IMR-90 (cell line): Measurements from ENCODE around the gene SLC4A5.

ENCODE experiments used
- BHLHE40 ChIP-seq: fragments of 150-350 bp; IDR thresholded peaks from 2 replicates; pipeline ENCODE4 v1.6.1; 2016; ENCODE audit warnings: mild to moderate bottlenecking, low read depth, low read length
- CEBPB ChIP-seq: IDR thresholded peaks from 2 replicates; pipeline ENCODE4 v1.6.1; 2012; ENCODE audit warnings: low read depth, low read length, improper control_type of control experiment
- CHD1 ChIP-seq: IDR thresholded peaks from 2 replicates; pipeline ENCODE4 v1.6.1; 2012; ENCODE audit warnings: low read depth, low read length, improper control_type of control experiment
- CTCF ChIP-seq: conservative IDR thresholded peaks from 2 replicates; pipeline ENCODE4 v1.5.1; 2012; ENCODE audit warnings: mild to moderate bottlenecking, low read depth, low read length, improper control_type of control experiment
- ELK1 ChIP-seq: fragments of 150-350 bp; IDR thresholded peaks from 2 replicates; pipeline ENCODE4 v1.6.1; 2016; ENCODE audit warnings: low read depth, mild to moderate bottlenecking, low read length, moderate library complexity, borderline replicate concordance
- FOS ChIP-seq: fragments of 150-350 bp; IDR thresholded peaks from 2 replicates; pipeline ENCODE4 v1.6.1; 2016; ENCODE audit warnings: low read depth, low read length
- MAFK ChIP-seq: IDR thresholded peaks from 2 replicates; pipeline ENCODE4 v1.6.1; 2012; ENCODE audit warnings: low read depth, low read length, improper control_type of control experiment
- MXI1 ChIP-seq: IDR thresholded peaks from 2 replicates; pipeline ENCODE4 v1.6.1; 2012; ENCODE audit warnings: low read depth, mild to moderate bottlenecking, low read length, moderate library complexity, borderline replicate concordance
- POLR2A ChIP-seq: IDR thresholded peaks from 2 replicates; pipeline ENCODE4 v1.6.1; 2012; ENCODE audit warnings: mild to moderate bottlenecking, low read depth, low read length
- RAD21 ChIP-seq: IDR thresholded peaks from 2 replicates; pipeline ENCODE4 v1.6.1; 2012; ENCODE audit warnings: low read length, improper control_type of control experiment
- RCOR1 ChIP-seq: IDR thresholded peaks from 2 replicates; pipeline ENCODE4 v1.6.1; 2012; ENCODE audit warnings: mild to moderate bottlenecking, low read length, improper control_type of control experiment; ENCODE audit not compliant: insufficient replicate concordance
- SMC3 ChIP-seq: fragments of 150-350 bp; IDR thresholded peaks from 2 replicates; pipeline ENCODE4 v1.6.1; 2016; ENCODE audit warnings: low read depth, mild to moderate bottlenecking, antibody characterized with exemption, low read length, moderate library complexity
- USF2 ChIP-seq: fragments of 150-350 bp; IDR thresholded peaks from 2 replicates; pipeline ENCODE4 v1.6.1; 2017; ENCODE audit warnings: mild to moderate bottlenecking, antibody characterized with exemption, low read length, low read depth

- no peak for TF ChIP-seq SMC3
- TF ChIP-seq CTCF, result no peak
- no peak for TF ChIP-seq CHD1
- TF ChIP-seq POLR2A, result no peak
- TF ChIP-seq CEBPB, result no peak
- no peak for TF ChIP-seq MXI1
- TF ChIP-seq RAD21, result no peak
- no peak for TF ChIP-seq RCOR1
- no peak for TF ChIP-seq BHLHE40
- no peak for TF ChIP-seq ELK1
- no peak for TF ChIP-seq FOS
- no peak for TF ChIP-seq USF2
- TF ChIP-seq MAFK, result no peak
Observed at GRCh38 chr2:74233648-74234047, 109.6 kb downstream of the SLC4A5 start.
